Spleen (tissue), 11 donors: ENCODE results near the gene THRAP3. TPM values are rescaled to one million over a fixed set of nuclear protein-coding genes. Genes with fewer than 3 reads are reported as not detected.

Source experiments
- DNase-seq: peaks from one replicate; pipeline ENCODE4 v3.0.0-alpha.2; 2020
- H3K27ac ChIP-seq, 8 donors: fragments of 200-600 bp; sonication (generic) in 7 of 8; 1 replicate in 4 of 8; 2 replicates in 4 of 8; pipeline versions ENCODE4 v1.5.0 to v1.8.0; 2016 to 2021; ENCODE audit warnings: inconsistent platforms in 4 of 8, mild to moderate bottlenecking in 4 of 8, moderate library complexity in 1 of 8
- H3K27me3 ChIP-seq, 7 donors: fragments of 200-600 bp; sonication (generic) in 6 of 7; replicated peaks in 1 of 7; 1 replicate in 4 of 7; 2 replicates in 3 of 7; pipeline versions ENCODE4 v1.5.0 to v1.8.0; 2016 to 2021; ENCODE audit warnings: inconsistent platforms in 3 of 7, mild to moderate bottlenecking in 1 of 7
- H3K36me3 ChIP-seq, 6 donors: fragments of 200-600 bp; sonication (generic) in 5 of 6; 1 replicate in 4 of 6; 2 replicates in 2 of 6; pipeline versions ENCODE4 v1.5.0 to v1.8.0; 2016 to 2021; ENCODE audit warnings: inconsistent platforms in 2 of 6
- H3K4me1 ChIP-seq, 6 donors: fragments of 200-600 bp; sonication (generic) in 5 of 6; 1 replicate in 3 of 6; 2 replicates in 3 of 6; pipeline versions ENCODE4 v1.5.0 to v1.8.0; 2016 to 2021; ENCODE audit warnings: inconsistent platforms in 3 of 6
- H3K4me3 ChIP-seq, 8 donors: fragments of 200-600 bp; sonication (generic) in 7 of 8; 1 replicate in 4 of 8; 2 replicates in 4 of 8; pipeline versions ENCODE4 v1.5.0 to v1.8.0; 2016 to 2021; ENCODE audit warnings: inconsistent platforms in 4 of 8, mild to moderate bottlenecking in 4 of 8, moderate library complexity in 2 of 8
- H3K9me3 ChIP-seq, 8 donors: fragments of 200-600 bp; sonication (generic) in 7 of 8; 1 replicate in 4 of 8; 2 replicates in 4 of 8; pipeline versions ENCODE4 v1.5.0 to v1.8.0; 2016 to 2021; ENCODE audit warnings: inconsistent platforms in 4 of 8
- POLR2A ChIP-seq, 3 donors: fragments of 450-650 bp; IDR thresholded peaks; one replicate each; pipeline ENCODE4 v1.5.1; 2017; ENCODE audit warnings: antibody characterized with exemption in 3 of 3, mild to moderate bottlenecking in 1 of 3
- POLR2AphosphoS5 ChIP-seq, 3 donors: sonication (generic); formaldehyde crosslinking; IDR thresholded peaks; one replicate each; pipeline ENCODE4 v1.5.1; 2017; ENCODE audit warnings: antibody characterized with exemption in 3 of 3
- WGBS, 5 donors: extraction: QIAGEN DNeasy Blood & Tissue Kit in 3 of 5; methylation state at CpG; one replicate each; pipeline versions ENCODE4 v1.1.5 to v1.1.7; 2013 to 2018; 5-methylcytosine and 5-hydroxymethylcytosine counted together
- intact Hi-C: fragments of 100-400 bp; cut with DNase I; formaldehyde crosslinking; loops from one replicate; pipeline ENCODE4 v1.15.0; 2023; ENCODE audit warnings: low total_unique reads
- polyA plus RNA-seq, 3 donors: library from polyadenylated mRNA; stranded (reverse); fragments of 200-250 nt; gene quantifications; one replicate each; pipeline ENCODE4 v1.2.1, GENCODE V29; 2013
- total RNA-seq, 7 donors: library from RNA; depleted of rRNA in 3 of 7; stranded (reverse); fragments of >200 nt in 3 of 7; fragmentation: NEBNext Ultra II Directional in 4 of 7; extraction: Animal tissue kit (Norgen Biotek cat#: 25700) in 4 of 7; gene quantifications; one replicate each; pipeline versions ENCODE4 v1.1.0 to v1.2.1, GENCODE V29; 2016 to 2021
- TF ChIP-seq, protein P1 (sequence below), 11 experiments: fragments of 200-600 bp in 7 of 11; fragments of 450-650 bp in 4 of 11; sonication (generic) in 4 of 11; IDR thresholded peaks in 8 of 11; conservative IDR thresholded peaks in 3 of 11; 1 replicate in 7 of 11; 2 replicates in 4 of 11; pipeline versions ENCODE4 v1.4.0 to v1.8.0; 2016 to 2021; ENCODE audit warnings: antibody characterized with exemption in 11 of 11, inconsistent platforms in 4 of 11, mild to moderate bottlenecking in 1 of 11
- donor health status: healthy with polysubstance abuse.
- donor health status: DM: no; HTN: no; CAD: no; lungs with moderate emphysema.
- donor health status: DM: no; HTN: no; CAD: no.
- donor health status: Bipolar disorder and iron deficiency.
- donor health status: healthy.
- donor health status: DM: no; HTN: no; CAD: no.
- donor health status: DM: yes; HTN: yes; CAD: no.

Gene THRAP3
- total and polyA plus RNA-seq, 10 donors, result 21.2 to 109 (median 86.4) TPM

DNA sequence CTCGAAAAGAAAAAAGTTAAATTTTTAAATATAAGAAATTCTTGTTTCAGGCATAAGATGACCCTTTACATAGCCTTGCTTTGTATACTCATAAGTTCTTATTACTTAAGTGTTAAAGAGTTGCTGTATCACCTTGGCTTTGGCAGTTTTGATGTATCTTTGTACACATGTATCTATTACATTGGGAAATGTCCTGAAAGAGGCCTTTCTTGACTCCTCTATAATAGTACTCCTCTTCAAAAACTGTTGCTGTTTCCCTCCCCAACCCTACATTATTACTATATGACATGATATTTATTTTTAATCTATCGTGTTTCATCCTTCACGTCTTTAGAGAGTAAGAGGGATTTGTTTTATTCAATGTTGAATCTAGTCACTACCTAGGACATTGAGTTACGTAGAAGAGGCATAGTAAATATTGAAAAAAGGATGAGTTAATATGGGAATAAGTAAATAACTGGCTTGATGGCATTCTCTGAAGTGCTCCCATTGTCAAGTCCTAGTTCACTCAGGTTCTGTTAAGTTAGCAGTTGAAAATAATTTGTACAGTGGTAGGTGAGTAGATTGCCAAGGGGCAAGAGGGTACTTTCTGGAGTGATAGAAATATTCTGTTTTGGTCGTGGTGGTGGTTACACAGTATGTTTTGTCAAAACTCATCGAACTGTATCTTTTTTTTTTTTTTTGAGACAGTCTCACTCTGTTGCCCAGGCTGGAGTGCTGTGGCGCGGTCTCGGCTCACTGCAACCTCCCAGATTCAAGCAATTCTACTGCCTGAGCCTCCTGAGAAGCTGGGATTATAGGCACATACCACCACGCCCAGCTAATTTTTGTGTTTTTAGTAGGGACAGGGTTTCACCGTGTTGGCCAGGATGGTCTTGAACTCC lies 8.2 kb downstream of the THRAP3 start:
- Histone ChIP-seq H3K9me3 (no peaks in the 10 kb centered on the region), H3K4me1 (peaks cover 33 to 99% (median 86%) of the 10 kb centered on the region in 6 donors), H3K27me3 (no peaks in the 10 kb centered on the region), H3K36me3 (peaks cover 0 to 90% (median 38%) of the 10 kb centered on the region in 6 donors), H3K27ac (peak overlapping the region in 6 of 8 donors; percentile 23 to 68 (median 41)), H3K4me3 (peak overlapping the region in 1 of 8 donors; percentile 7)
- intact Hi-C loops, result no loop called here
- TF ChIP-seq, protein P1, sequence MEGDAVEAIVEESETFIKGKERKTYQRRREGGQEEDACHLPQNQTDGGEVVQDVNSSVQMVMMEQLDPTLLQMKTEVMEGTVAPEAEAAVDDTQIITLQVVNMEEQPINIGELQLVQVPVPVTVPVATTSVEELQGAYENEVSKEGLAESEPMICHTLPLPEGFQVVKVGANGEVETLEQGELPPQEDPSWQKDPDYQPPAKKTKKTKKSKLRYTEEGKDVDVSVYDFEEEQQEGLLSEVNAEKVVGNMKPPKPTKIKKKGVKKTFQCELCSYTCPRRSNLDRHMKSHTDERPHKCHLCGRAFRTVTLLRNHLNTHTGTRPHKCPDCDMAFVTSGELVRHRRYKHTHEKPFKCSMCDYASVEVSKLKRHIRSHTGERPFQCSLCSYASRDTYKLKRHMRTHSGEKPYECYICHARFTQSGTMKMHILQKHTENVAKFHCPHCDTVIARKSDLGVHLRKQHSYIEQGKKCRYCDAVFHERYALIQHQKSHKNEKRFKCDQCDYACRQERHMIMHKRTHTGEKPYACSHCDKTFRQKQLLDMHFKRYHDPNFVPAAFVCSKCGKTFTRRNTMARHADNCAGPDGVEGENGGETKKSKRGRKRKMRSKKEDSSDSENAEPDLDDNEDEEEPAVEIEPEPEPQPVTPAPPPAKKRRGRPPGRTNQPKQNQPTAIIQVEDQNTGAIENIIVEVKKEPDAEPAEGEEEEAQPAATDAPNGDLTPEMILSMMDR (IDR thresholded peaks at IDR 0.05 in 8 of 11, conservative IDR thresholded peaks at IDR 0.05 in 3 of 11), result no peak
- no peak for TF ChIP-seq POLR2AphosphoS5 (IDR thresholded peaks at IDR 0.05)
- TF ChIP-seq POLR2A (IDR thresholded peaks at IDR 0.05), result no peak
- WGBS, 5 donors, result 80 to 86% (median 83%) methylated on average over 8 to 11 of the region's 11 CpGs
- no peak for DNase-seq

DNA sequence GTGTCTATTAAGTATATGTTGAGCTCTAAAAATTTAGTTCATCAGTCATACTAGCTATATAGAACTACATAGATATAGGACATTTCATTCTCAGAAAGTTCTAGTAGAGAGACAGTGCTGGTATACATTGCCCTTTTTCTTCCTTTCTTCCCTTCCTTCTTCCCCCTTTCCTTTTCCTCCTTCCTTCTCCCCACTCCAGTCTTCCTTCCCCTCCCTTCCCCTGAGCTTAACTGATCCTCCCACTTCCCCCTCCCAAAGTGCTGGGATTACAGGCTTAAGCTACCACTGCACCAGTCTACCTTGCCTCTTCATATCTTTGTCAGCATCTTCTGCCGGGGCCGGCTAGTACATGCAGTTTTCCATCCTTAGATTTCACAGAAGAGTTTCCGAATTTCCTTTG lies 12.1 kb downstream of the THRAP3 start:
- H3K36me3 ChIP-seq, result peaks cover 0 to 87% (median 6%) of the 10 kb centered on the region in 6 donors
- H3K9me3 ChIP-seq, result no peaks in the 10 kb centered on the region
- intact Hi-C loops, result no loop called here
- peak overlapping the region in 2 of 8 donors; percentile 17 to 28 for H3K27ac ChIP-seq
- H3K4me3 ChIP-seq, result no peak overlapping the region
- WGBS, 5 donors, result 66 to 86% (median 75%) methylated on average over 3 of the region's 3 CpGs
- DNase-seq, result no peak
- no peaks in the 10 kb centered on the region for H3K27me3 ChIP-seq
- TF ChIP-seq POLR2AphosphoS5 (IDR thresholded peaks at IDR 0.05) (no peak), POLR2A (IDR thresholded peaks at IDR 0.05) (no peak)
- TF ChIP-seq, protein P1 (IDR thresholded peaks at IDR 0.05 in 8 of 11, conservative IDR thresholded peaks at IDR 0.05 in 3 of 11), result no peak
- peaks cover 32 to 100% (median 82%) of the 10 kb centered on the region in 6 donors for H3K4me1 ChIP-seq

DNA sequence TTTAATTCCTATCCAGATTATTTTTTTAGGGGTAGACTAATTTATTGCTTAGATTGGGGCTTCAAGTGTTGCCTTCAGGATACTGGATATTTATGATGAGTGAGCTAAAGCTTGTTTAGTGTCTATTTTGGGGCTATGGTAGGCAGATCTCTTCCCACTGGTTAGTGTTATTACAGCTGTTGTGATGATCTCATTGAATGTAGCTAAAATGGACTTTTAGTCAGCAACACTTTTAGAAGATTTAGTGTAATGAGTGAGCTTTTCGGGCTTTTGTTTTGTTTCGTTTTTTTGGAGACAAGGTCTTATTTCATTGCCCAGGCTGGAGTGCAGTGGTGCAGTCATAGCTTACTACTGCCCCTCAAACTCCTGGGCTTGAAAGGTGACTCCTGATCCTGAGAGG lies 14.2 kb downstream of the THRAP3 start:
- TF ChIP-seq POLR2AphosphoS5 (IDR thresholded peaks at IDR 0.05) (no peak), POLR2A (IDR thresholded peaks at IDR 0.05) (no peak)
- TF ChIP-seq, protein P1 (IDR thresholded peaks at IDR 0.05 in 8 of 11, conservative IDR thresholded peaks at IDR 0.05 in 3 of 11), result no peak
- Histone ChIP-seq H3K27me3 (no peaks in the 10 kb centered on the region), H3K4me1 (peaks cover 23 to 94% (median 67%) of the 10 kb centered on the region in 6 donors), H3K9me3 (no peaks in the 10 kb centered on the region), H3K36me3 (peaks cover 0 to 84% (median 14%) of the 10 kb centered on the region in 6 donors), H3K4me3 (no peak overlapping the region), H3K27ac (no peak overlapping the region)
- intact Hi-C loops, result no loop called here
- 85 to 95% (median 88%) methylated on average over 2 of the region's 2 CpGs for WGBS, 5 donors
- no peak for DNase-seq
